Activated T-helper 1 cell treated with anti-CD3 and anti-CD28 coated beads, Interleukin-2, amount 50 U/mL, for 16 hours (primary cell): Measurements from ENCODE around the gene SCAPER.
"Not testable (repeated sequence)": the region's sequence is repeated elsewhere in the genome, so short reads cannot be mapped to it uniquely, and the experiment has no call there.

Experiments
- DNase-seq, 2 donors: peaks; one replicate each; pipeline ENCODE4 v3.0.0-alpha.2; 2020; ENCODE audit warnings: low read depth in 1 of 2, low spot score in 1 of 2

Gene SCAPER

GRCh38 chr15:76328106-76328696 is 576.9 kb downstream of the SCAPER start:
- DNase-seq, result no peak

GRCh38 chr15:76327191-76328105 is 577.7 kb downstream of the SCAPER start:
- no peak for DNase-seq

GRCh38 chr15:76325704-76326103 is 579.4 kb downstream of the SCAPER start:
- no peak for DNase-seq

DNA sequence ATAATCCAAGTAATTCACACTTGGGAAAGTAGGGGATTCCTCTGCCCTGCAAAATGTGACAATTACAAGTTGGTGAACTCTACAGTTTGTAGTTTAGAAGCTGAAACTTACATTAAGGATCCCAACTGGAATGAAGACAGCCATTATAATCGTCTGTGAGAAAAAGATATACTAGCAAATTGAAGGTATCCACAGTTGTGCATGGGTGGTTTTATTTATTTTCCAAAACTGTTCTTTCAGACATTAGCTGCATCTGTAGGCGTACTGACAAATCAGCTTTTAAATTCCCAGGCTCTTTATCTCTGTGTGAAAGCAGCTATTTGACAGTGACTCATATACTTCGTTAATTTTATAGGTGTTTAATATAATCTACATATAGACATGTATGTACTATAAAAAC is 581.1 kb downstream of the SCAPER start:
- DNase-seq, result no peak

DNA sequence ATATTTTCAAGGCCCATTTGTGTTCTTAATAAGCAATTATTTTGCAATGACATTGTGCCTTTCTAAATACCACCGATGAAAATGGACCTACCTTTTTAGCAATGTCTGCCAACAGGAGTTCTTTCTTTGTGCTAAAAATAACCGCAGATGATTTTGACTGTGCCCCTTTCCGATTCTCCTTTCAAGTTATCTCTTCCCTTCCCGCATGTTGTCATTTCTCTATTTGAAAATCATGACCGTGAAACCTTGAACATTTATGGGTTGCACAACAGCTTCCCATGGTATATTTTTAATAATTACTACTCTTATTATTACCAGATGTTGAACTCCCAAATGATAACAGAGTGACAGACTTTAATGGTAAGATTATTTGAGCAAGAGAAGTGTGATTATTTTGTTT is 583.5 kb downstream of the SCAPER start:
- DNase-seq, result no peak

DNA sequence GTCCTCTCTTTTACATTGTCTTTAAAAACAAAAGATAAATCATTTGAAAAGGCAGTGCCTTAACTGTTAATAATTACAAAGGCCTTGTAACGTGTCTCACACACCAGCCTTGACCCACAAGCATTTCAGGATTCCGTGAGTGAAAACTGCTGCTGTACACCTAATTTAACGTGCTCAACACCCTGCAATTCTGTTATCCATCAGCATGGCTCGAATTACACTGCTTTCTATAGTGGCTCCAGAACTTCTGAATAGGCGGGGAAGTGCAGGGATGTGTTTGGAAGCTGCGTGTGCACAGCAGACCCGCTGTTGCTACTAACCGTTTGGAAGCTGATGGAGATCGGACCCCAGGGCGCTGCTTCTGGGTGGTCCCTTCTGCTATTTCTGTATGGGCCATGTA is 584.0 kb downstream of the SCAPER start:
- no peak for DNase-seq

- no peak for DNase-seq
These were observed 585.1 kb downstream of the SCAPER start for GRCh38 chr15:76320012-76320411.

- no peak for DNase-seq
These were observed 591.4 kb downstream of the SCAPER start for GRCh38 chr15:76313731-76314130.

DNA sequence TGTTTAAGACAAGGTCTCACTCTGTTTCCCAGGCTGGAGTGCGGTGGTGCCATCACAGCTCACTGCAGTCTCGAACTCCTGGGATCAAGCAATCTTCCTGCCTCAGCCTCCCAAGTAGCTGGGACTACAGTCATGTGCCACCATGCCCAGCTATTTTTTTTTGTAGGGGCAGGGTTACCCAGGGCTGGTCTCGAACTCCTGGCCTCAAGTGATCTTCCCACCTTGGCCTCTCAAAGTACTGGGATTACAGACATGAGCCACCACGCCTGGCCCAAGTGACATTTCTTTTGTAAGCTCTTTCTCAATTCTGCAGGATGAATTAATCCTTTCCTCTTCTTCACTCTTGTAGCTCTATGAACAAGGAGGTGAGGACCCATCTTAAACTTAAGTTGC is 592.0 kb downstream of the SCAPER start:
- DNase-seq, result not testable (repeated sequence)

DNA sequence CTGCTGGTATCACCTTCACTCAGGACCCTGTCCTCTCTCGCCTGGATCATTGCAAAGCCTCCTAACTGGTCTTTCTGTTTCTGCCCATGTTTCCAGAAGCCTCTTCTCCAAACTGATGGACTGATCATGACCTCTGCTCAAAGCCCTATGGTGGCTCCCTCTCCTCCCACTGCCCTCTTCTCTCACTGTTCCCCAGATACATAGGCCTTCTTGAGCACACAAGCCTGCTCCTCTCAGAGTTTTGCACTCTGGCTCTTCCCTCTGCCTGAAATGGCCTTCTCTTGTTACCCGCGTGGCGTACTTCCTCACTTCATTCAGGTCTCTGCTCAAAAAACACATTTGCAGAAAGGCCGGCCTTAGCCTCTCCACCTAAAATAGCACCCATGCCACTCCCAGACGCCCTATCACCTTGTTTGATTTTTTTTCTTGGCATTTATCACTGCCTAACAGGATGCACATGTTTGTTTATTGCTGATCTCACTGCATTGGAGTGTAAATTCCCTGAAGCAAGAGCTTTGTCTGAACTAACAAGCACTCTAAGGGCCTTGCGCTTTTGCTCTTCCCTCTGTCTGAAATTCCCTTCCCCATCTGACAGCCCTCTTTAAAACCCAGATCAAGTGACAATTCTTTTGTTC is 592.5 kb downstream of the SCAPER start:
- no peak for DNase-seq

GRCh38 chr15:76311100-76311953 is 593.8 kb downstream of the SCAPER start, which contains the start of gene ETFA:
Gene ETFA, minus strand, starts transcription at chr15:76311469. Its CDS starts 81 bp downstream, at chr15:76311388.
- DNase-seq, result peak; percentile 74 to 78

DNA sequence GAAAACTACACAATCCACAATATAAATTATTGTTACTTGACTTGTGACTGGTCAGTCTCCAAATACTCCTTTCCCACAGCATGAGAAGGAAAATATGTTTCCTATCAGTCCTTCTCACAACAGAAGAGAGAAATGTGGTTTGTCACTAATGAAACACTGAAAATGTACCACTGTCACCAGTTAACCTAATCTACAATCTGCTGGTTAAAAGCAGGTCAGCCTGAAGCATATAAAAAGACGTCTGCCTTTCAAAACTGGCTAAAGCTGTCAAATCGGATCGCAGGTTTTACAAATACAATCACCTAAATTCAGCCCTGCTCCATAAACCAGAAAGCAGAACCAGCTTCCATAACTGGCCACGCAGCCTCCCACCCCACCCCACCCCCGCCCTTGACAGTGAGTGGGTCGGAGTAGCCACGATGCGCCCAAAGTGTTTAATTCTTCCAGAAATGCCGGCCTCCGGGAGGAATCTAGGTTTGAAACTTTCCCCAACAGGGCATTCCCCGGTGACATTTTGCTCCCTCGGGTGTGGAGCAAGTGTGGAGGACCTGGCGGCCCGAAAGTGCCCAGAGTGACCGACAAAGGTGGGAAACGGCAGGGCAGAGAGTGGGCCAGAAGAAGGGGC is 594.6 kb downstream of the SCAPER start:
- no peak for DNase-seq

- DNase-seq, result no peak
These were observed 595.4 kb downstream of the SCAPER start for GRCh38 chr15:76309601-76310330.

DNA sequence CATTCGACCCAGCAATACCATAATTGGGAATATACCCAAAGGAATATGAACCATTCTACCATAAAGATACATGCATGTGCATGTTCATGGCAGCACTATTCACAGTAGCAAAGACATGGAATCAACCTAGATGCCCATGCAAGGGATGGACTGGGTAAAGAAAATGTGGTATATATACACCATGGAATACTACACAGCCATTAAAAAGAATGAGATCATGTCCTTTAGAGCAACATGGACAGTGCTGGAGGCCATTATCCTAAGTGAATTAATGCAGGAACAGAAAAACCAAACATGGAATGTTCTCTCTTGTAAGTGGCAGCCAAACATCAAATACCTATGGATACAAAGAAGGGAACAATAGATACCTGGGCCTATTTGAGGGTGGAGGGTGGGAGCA is 601.2 kb downstream of the SCAPER start:
- no peak for DNase-seq

DNA sequence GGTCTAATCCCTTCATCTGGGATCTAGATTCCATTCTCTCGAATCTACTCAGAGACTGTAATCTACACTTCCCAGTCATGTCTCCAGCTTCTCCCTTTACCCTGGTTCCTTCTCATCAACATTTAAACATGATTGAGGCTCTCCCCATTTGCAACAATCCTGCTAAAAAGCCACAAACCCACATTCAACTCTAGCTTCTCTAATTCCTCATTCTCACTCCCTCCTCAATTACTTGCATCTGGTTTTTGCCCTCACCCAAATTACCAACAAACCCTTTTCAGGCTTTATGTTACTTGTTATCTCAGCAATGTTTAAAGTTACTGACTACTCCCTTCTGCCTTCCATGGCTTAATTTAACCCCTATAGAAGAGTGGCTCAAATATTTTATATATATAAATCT is 605.4 kb downstream of the SCAPER start:
- no peak for DNase-seq

GRCh38 chr15:76298986-76299385 is 606.2 kb downstream of the SCAPER start:
- no peak for DNase-seq

GRCh38 chr15:76297951-76298350 is 607.2 kb downstream of the SCAPER start:
- DNase-seq, result not testable (repeated sequence)
